ENCODE measurements around the gene DGKG.

DNA sequence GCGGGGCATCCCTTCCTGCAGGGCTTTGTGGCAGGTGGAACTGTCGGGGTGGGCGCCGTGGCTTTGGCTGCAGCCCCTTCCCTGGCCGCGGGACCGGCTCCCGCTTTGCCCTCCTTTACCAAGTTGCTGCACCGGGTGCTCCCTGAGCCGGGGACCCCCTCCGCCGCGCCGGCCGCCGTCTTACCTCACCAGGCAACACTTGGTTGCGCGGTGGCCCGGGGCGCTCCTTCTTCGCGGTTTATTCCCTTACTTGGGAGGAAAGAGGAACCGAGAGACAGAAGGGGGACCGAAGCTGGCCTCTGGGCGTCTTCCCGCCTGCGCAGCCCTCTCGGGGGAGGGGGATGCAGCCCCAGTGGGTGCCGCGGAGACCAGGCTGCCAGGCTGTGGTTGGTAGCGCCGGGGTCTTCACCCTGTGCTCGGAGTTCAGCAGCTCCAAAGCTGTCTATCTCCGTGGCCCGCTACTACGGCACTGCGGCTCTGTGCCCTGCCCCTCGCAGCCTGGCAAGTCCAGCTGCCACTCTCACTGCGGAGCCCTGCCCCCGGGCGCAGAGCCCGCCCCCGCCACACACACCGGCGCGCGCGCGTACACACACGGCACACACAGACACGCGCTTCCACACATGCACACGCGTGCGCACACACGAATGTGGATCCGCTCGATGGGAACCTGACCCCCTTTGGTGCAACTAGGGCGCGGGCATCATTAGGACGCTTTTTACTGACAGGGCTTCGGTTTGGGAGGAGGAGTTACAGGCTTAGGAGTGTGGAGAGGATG is at the start of gene DGKG:
- TF ChIP-seq, protein P1, sequence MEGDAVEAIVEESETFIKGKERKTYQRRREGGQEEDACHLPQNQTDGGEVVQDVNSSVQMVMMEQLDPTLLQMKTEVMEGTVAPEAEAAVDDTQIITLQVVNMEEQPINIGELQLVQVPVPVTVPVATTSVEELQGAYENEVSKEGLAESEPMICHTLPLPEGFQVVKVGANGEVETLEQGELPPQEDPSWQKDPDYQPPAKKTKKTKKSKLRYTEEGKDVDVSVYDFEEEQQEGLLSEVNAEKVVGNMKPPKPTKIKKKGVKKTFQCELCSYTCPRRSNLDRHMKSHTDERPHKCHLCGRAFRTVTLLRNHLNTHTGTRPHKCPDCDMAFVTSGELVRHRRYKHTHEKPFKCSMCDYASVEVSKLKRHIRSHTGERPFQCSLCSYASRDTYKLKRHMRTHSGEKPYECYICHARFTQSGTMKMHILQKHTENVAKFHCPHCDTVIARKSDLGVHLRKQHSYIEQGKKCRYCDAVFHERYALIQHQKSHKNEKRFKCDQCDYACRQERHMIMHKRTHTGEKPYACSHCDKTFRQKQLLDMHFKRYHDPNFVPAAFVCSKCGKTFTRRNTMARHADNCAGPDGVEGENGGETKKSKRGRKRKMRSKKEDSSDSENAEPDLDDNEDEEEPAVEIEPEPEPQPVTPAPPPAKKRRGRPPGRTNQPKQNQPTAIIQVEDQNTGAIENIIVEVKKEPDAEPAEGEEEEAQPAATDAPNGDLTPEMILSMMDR (conservative IDR thresholded peaks at IDR 0.05; ENCODE audit: low read length): no peak
- no peak for TF ChIP-seq EZH2phosphoT487 (IDR thresholded peaks at IDR 0.05; ENCODE audit: borderline replicate concordance)
